WI38 (cell line): Measurements from ENCODE around the gene SLC25A1.

Experiments
- H3K4me3 ChIP-seq: 2 replicates; pipeline ENCODE4 v1.5.1; 2011; ENCODE audit warnings: low read depth, mild to moderate bottlenecking, control low read depth, low read length
- CTCF ChIP-seq: IDR thresholded peaks from 2 replicates; pipeline ENCODE4 v1.5.1; 2012; ENCODE audit warnings: low read depth, mild to moderate bottlenecking, control low read depth, low read length

The SLC25A1 gene

GRCh38 chr22:19138217-19139000 is 40.1 kb downstream of the SLC25A1 start:
- no peak overlapping the region for H3K4me3 ChIP-seq
- TF ChIP-seq CTCF: no peak

- H3K4me3 ChIP-seq: no peak overlapping the region
- TF ChIP-seq CTCF: no peak
These were observed 40.9 kb downstream of the SLC25A1 start for GRCh38 chr22:19137384-19138216.

GRCh38 chr22:19136915-19137314 is 41.6 kb downstream of the SLC25A1 start:
- TF ChIP-seq CTCF: no peak

GRCh38 chr22:19134874-19135273 is 43.7 kb downstream of the SLC25A1 start:
- no peak for TF ChIP-seq CTCF
- H3K4me3 ChIP-seq: no peak overlapping the region

More at GRCh38 chr22:19136915-19137314, 41.6 kb downstream of the SLC25A1 start:
- no peak overlapping the region for H3K4me3 ChIP-seq

- TF ChIP-seq CTCF: no peak
These were observed 44.2 kb downstream of the SLC25A1 start for GRCh38 chr22:19134176-19134831.

GRCh38 chr22:19133561-19133960 is 45.0 kb downstream of the SLC25A1 start:
- H3K4me3 ChIP-seq: no peak overlapping the region
- TF ChIP-seq CTCF: no peak

More at GRCh38 chr22:19134176-19134831, 44.2 kb downstream of the SLC25A1 start:
- no peak overlapping the region for H3K4me3 ChIP-seq
